SW 1271 (cell line): ENCODE data around the gene LSM12.
A peak's percentile ranks its signal among the peaks of the same experiment; 100 is the strongest.
"Not testable (repeated sequence)": the region's sequence is repeated elsewhere in the genome, so short reads cannot be mapped to it uniquely, and the experiment has no call there.

ENCODE experiments used
- DNase-seq, 2 experiments: peaks; one replicate each; lab custom pipeline; 2025; lab: John Stamatoyannopoulos, UW

LSM12 gene

GRCh38 chr17:44007346-44008204 lies 58.9 kb downstream of the LSM12 start:
- DNase-seq: no peak

GRCh38 chr17:44006598-44007345 lies 59.7 kb downstream of the LSM12 start:
- peak; percentile 91 to 95 for DNase-seq

- DNase-seq: peak in 1 of 2 experiments; percentile 65
Observed at GRCh38 chr17:44006272-44006597, 60.2 kb downstream of the LSM12 start.

GRCh38 chr17:44005527-44006271 lies 60.8 kb downstream of the LSM12 start:
- peak in 1 of 2 experiments; percentile 50 for DNase-seq

GRCh38 chr17:44004761-44005526 lies 61.5 kb downstream of the LSM12 start:
- peak in 1 of 2 experiments; percentile 48 for DNase-seq

- peak; percentile 47 to 71 for DNase-seq
Observed at GRCh38 chr17:44004077-44004760, 62.3 kb downstream of the LSM12 start, which contains the start of gene NAGS. Gene NAGS, plus strand, starts transcription at chr17:44004622. Its CDS starts 42 bp downstream, at chr17:44004664.

- peak; percentile 72 to 81 for DNase-seq
Observed at GRCh38 chr17:44002141-44002848, 64.2 kb downstream of the LSM12 start.

- no peak for DNase-seq
Observed at GRCh38 chr17:44001461-44001920, 65.0 kb downstream of the LSM12 start.

GRCh38 chr17:44000871-44001460 lies 65.5 kb downstream of the LSM12 start:
- DNase-seq: no peak

- DNase-seq: no peak
Observed at GRCh38 chr17:44000141-44000860, 66.2 kb downstream of the LSM12 start.

GRCh38 chr17:43999024-43999423 lies 67.4 kb downstream of the LSM12 start:
- no peak for DNase-seq

- DNase-seq: no peak
Observed at GRCh38 chr17:43998552-43998951, 67.9 kb downstream of the LSM12 start.

- DNase-seq: not testable (repeated sequence)
Observed at GRCh38 chr17:43997180-43997579, 69.3 kb downstream of the LSM12 start.

GRCh38 chr17:43995150-43995471 lies 71.4 kb downstream of the LSM12 start:
- no peak for DNase-seq

- DNase-seq: peak in 1 of 2 experiments; percentile 43
Observed at GRCh38 chr17:43994272-43995149, 72.0 kb downstream of the LSM12 start.

GRCh38 chr17:43992641-43993040 lies 73.8 kb downstream of the LSM12 start:
- DNase-seq: no peak

GRCh38 chr17:43988301-43988700 lies 78.2 kb downstream of the LSM12 start:
- no peak for DNase-seq
